T-cell (primary cell): ENCODE data around the gene DNM3. TPM values are rescaled to one million over a fixed set of nuclear protein-coding genes. Genes with fewer than 3 reads are reported as not detected.
A peak's percentile ranks its signal among the peaks of the same experiment; 100 is the strongest.

Experiments
- ATAC-seq, 4 experiments: fragments of 200-7000 bp in 3 of 4; fragments of 150-1000 bp in 1 of 4; cut with Tn5 transposase; replicated peaks in 1 of 4; 1 replicate in 3 of 4; 2 replicates in 1 of 4; pipeline ENCODE4 v1.10.0; 2021; ENCODE audit warnings: moderate library complexity in 3 of 4, mild to moderate bottlenecking in 2 of 4, moderate number of reproducible peaks in 1 of 4
- CTCF ChIA-PET, 2 donors: fragments of 300-600 bp; sonication (Branson Sonifier 250); formaldehyde crosslinking; loops; one replicate each; lab custom pipeline; 2022; ENCODE audit warnings: antibody characterized with exemption in 2 of 2; lab: Charles Lee
- POLR2A ChIA-PET, 2 donors: fragments of 300-600 bp; sonication (Branson Sonifier 250); formaldehyde crosslinking; loops; one replicate each; lab custom pipeline; 2022; ENCODE audit warnings: antibody characterized with exemption in 2 of 2; lab: Charles Lee
- DNase-seq, 35 experiments: peaks; one replicate each; pipeline versions ENCODE4 v3.0.0 to v3.0.0-alpha.2; 2013 to 2023
- H3K27ac ChIP-seq: one replicate; pipeline ENCODE4 v1.5.1; 2013; ENCODE audit warnings: low read length
- H3K27me3 ChIP-seq, 2 experiments: replicated peaks in 1 of 2; 1 replicate in 1 of 2; 2 replicates in 1 of 2; pipeline versions ENCODE4 v1.6.1 to v1.7.0; 2013; ENCODE audit warnings: low read length in 1 of 2, mixed read lengths in 1 of 2; ENCODE audit not compliant: control insufficient read depth in 2 of 2, insufficient read depth in 2 of 2; ENCODE audit errors: extremely low read depth in 1 of 2
- H3K36me3 ChIP-seq, 2 donors: 1 replicate in 1 of 2; 2 replicates in 1 of 2; pipeline versions ENCODE4 v1.6.1 to v1.7.0; 2013; ENCODE audit warnings: low read length in 1 of 2; ENCODE audit not compliant: control insufficient read depth in 2 of 2, insufficient read depth in 1 of 2; ENCODE audit errors: extremely low read depth in 1 of 2
- H3K4me1 ChIP-seq, 2 experiments: 1 replicate in 1 of 2; 2 replicates in 1 of 2; pipeline versions ENCODE4 v1.6.1 to v1.7.0; 2013; ENCODE audit warnings: low read length in 2 of 2, mixed read lengths in 1 of 2; ENCODE audit not compliant: insufficient read depth in 2 of 2, control insufficient read depth in 1 of 2; ENCODE audit errors: extremely low read depth in 1 of 2
- H3K4me3 ChIP-seq, 2 donors: 1 replicate in 1 of 2; 2 replicates in 1 of 2; pipeline versions ENCODE4 v1.5.1 to v1.7.0; 2013; ENCODE audit warnings: mild to moderate bottlenecking in 2 of 2, low read length in 1 of 2, moderate library complexity in 1 of 2; ENCODE audit not compliant: control insufficient read depth in 1 of 2; ENCODE audit errors: extremely low read depth in 1 of 2
- H3K9me3 ChIP-seq: 2 replicates; pipeline ENCODE4 v1.7.0; 2013
- H3K27ac Mint-ChIP-seq, 2 donors: one replicate each; pipeline ENCODE4 v1.8.0; 2020 to 2021; ENCODE audit warnings: mild to moderate bottlenecking in 2 of 2, mixed read lengths in 2 of 2
- H3K27me3 Mint-ChIP-seq, 2 donors: one replicate each; pipeline ENCODE4 v1.8.0; 2021 to 2022; ENCODE audit warnings: mixed read lengths in 2 of 2
- H3K36me3 Mint-ChIP-seq: one replicate; pipeline ENCODE4 v1.8.0; 2021; ENCODE audit warnings: mixed read lengths
- H3K4me1 Mint-ChIP-seq, 3 donors: one replicate each; pipeline ENCODE4 v1.8.0; 2020 to 2022; ENCODE audit warnings: mixed read lengths in 3 of 3, mild to moderate bottlenecking in 1 of 3
- H3K4me3 Mint-ChIP-seq, 3 donors: one replicate each; pipeline ENCODE4 v1.8.0; 2020 to 2022; ENCODE audit warnings: mild to moderate bottlenecking in 3 of 3, mixed read lengths in 3 of 3, moderate library complexity in 3 of 3
- H3K9me3 Mint-ChIP-seq, 3 donors: one replicate each; pipeline ENCODE4 v1.8.0; 2020 to 2022; ENCODE audit warnings: mixed read lengths in 3 of 3
- WGBS: methylation state at CpG from one replicate; pipeline ENCODE4 v1.1.5; 2013; ENCODE audit warnings: missing lambda C conversion rate; ENCODE audit not compliant: insufficient coverage; 5-methylcytosine and 5-hydroxymethylcytosine counted together
- total RNA-seq, 35 experiments: library from RNA in 6 of 35; stranded (reverse) in 6 of 35; fragments of 120-200 nt in 1 of 35; gene quantifications; one replicate each; pipeline versions ENCODE4 v1.2.1 to v1.2.4 and lab custom pipeline; 2013 to 2026

Gene DNM3
- total RNA-seq, 5 donors from 2014 or later (not counting 1 experiment from before 2014, with no cell fraction given) = 2.0 to 2.8 (median 2.4) TPM

GRCh38 chr1:172112576-172112975 is 271.3 kb downstream of the DNM3 start:
- no peaks in the 10 kb centered on the region for H3K36me3 Mint-ChIP-seq
- no peaks in the 10 kb centered on the region for H3K27me3 ChIP-seq
- no peak overlapping the region for H3K27ac ChIP-seq
- no peaks in the 10 kb centered on the region for H3K9me3 Mint-ChIP-seq
- CTCF ChIA-PET = no interaction called here
- H3K36me3 ChIP-seq = no peaks in the 10 kb centered on the region
- no peak overlapping the region for H3K27ac Mint-ChIP-seq
- WGBS = no CpG with 5 or more reads among the region's 1 CpG
- no peak overlapping the region for H3K4me3 ChIP-seq
- H3K4me3 Mint-ChIP-seq = no peak overlapping the region
- DNase-seq = no peak
- no peaks in the 10 kb centered on the region for H3K9me3 ChIP-seq
- peaks cover 5 to 9% of the 10 kb centered on the region in 2 experiments for H3K4me1 ChIP-seq
- POLR2A ChIA-PET = interaction anchor here in 1 of 2 donors (0.6 kb wide), 1 partner anchor 286 kb away, joined by 3 read pairs; no protein-coding TSS in a partner anchor
- ATAC-seq = no peak
- H3K27me3 Mint-ChIP-seq = peaks cover 0 to 6% of the 10 kb centered on the region in 2 donors
- peaks cover 5 to 15% (median 10%) of the 10 kb centered on the region in 3 donors for H3K4me1 Mint-ChIP-seq

GRCh38 chr1:172117800-172118199 is 276.5 kb downstream of the DNM3 start:
- no peaks in the 10 kb centered on the region for H3K27me3 Mint-ChIP-seq
- H3K27ac ChIP-seq = no peak overlapping the region

DNA sequence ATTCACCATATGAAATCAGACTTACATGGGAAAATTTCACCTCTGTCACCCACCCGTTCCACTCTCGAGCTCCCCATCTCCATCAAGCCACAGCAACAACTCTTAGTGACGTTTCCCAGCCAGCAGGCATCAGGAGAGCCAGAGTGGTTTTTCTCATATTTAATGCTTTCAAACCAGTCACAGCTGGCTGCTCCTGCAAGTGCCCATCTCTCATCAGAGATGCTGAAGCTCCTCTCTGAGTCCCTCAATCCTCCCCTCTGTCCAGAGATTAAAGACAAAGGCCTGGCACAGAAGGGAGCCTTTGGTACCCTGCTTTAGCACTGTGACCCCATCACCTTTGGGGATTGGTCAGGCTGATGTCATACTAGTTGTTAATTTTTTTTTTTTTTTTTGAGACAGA is 277.3 kb downstream of the DNM3 start:
- ChIA-PET POLR2A (interaction anchor here (0.7 to 1.1 kb wide), 2 partner anchors 62 to 240 kb away, joined by 3 read pairs; no protein-coding TSS in a partner anchor), CTCF (interaction anchor here (0.5 to 0.7 kb wide), 5 partner anchors 17 to 933 kb away, joined by 3 to 4 read pairs (median 4); no protein-coding TSS in a partner anchor)
- peak overlapping the region in 1 of 2 donors; percentile 81 for H3K27ac Mint-ChIP-seq

More at GRCh38 chr1:172117800-172118199, 276.5 kb downstream of the DNM3 start:
- peak overlapping the region in 1 of 2 donors; percentile 17 for H3K4me3 ChIP-seq
- peak in 31 of 35 experiments; percentile 1 to 60 (median 14) for DNase-seq
- H3K36me3 ChIP-seq = no peaks in the 10 kb centered on the region
- Mint-ChIP-seq H3K9me3 (no peaks in the 10 kb centered on the region), H3K27ac (peak overlapping the region; percentile 77 to 81), H3K4me1 (peaks cover 23 to 40% (median 25%) of the 10 kb centered on the region in 3 donors), H3K36me3 (no peaks in the 10 kb centered on the region), H3K4me3 (peak overlapping the region in 1 of 3 donors; percentile 46)
- H3K9me3 ChIP-seq = no peaks in the 10 kb centered on the region
- CTCF ChIA-PET = interaction anchor here (0.7 to 1.6 kb wide), 2 partner anchors 9 to 1834 kb away, joined by 3 to 10 read pairs; no protein-coding TSS in a partner anchor
- H3K4me1 ChIP-seq = peaks cover 11 to 14% of the 10 kb centered on the region in 2 experiments
- no peaks in the 10 kb centered on the region for H3K27me3 ChIP-seq
- peak; percentile 90 to 100 (median 96) for ATAC-seq
- WGBS = no CpG with 5 or more reads among the region's 1 CpG
- POLR2A ChIA-PET = interaction anchor here in 1 of 2 donors (1.1 kb wide), 1 partner anchor 63 kb away, joined by 3 read pairs; no protein-coding TSS in a partner anchor

GRCh38 chr1:172119184-172119583 is 277.9 kb downstream of the DNM3 start:
- ATAC-seq = no peak
- Histone ChIP-seq H3K4me3 (no peak overlapping the region), H3K36me3 (no peaks in the 10 kb centered on the region), H3K9me3 (no peaks in the 10 kb centered on the region), H3K27me3 (no peaks in the 10 kb centered on the region), H3K4me1 (peaks cover 11 to 14% of the 10 kb centered on the region in 2 experiments), H3K27ac (no peak overlapping the region)
- Mint-ChIP-seq H3K4me1 (peaks cover 23 to 40% (median 25%) of the 10 kb centered on the region in 3 donors), H3K4me3 (no peak overlapping the region), H3K27ac (no peak overlapping the region), H3K27me3 (no peaks in the 10 kb centered on the region), H3K9me3 (no peaks in the 10 kb centered on the region), H3K36me3 (no peaks in the 10 kb centered on the region)
- WGBS = 98% methylated on average over 7 of the region's 10 CpGs
- no peak for DNase-seq
- POLR2A ChIA-PET = no interaction called here
- CTCF ChIA-PET = interaction anchor here in 1 of 2 donors (0.5 to 0.6 kb wide), 2 partner anchors 18 to 162 kb away, joined by 3 to 4 read pairs; no protein-coding TSS in a partner anchor

More for the DNA sequence above, 277.3 kb downstream of the DNM3 start:
- H3K4me3 Mint-ChIP-seq = no peak overlapping the region
- Histone ChIP-seq H3K9me3 (no peaks in the 10 kb centered on the region), H3K4me1 (peaks cover 11 to 14% of the 10 kb centered on the region in 2 experiments), H3K4me3 (no peak overlapping the region), H3K27me3 (no peaks in the 10 kb centered on the region), H3K27ac (no peak overlapping the region), H3K36me3 (no peaks in the 10 kb centered on the region)
- no peaks in the 10 kb centered on the region for H3K27me3 Mint-ChIP-seq
- no peaks in the 10 kb centered on the region for H3K9me3 Mint-ChIP-seq
- DNase-seq = no peak
- 79% methylated on average over 3 of the region's 3 CpGs for WGBS
- peaks cover 23 to 40% (median 25%) of the 10 kb centered on the region in 3 donors for H3K4me1 Mint-ChIP-seq
- no peaks in the 10 kb centered on the region for H3K36me3 Mint-ChIP-seq
- ATAC-seq = no peak

DNA sequence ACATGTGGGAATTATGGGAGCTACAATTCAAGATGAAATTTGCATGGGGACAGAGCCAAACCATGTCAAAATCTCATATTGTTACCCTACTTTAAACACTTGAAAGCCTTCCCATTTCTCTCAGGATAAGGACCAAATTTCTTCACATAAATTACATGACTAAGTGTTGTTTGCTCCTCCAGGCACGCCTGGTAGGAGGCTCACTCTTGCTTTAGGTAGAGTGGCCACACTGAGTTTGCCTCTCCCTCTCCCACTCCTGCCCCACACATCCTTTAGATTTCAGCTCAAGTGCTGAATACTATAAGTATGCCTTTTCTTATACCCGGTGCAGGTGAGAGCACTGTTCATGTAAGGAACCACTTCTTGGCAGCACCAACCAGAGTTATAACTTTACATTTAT is 279.1 kb downstream of the DNM3 start:
- ChIA-PET POLR2A (no interaction called here), CTCF (interaction anchor here in 1 of 2 donors (1.1 kb wide), 1 partner anchor 10 kb away, joined by 4 read pairs; no protein-coding TSS in a partner anchor)
- H3K36me3 ChIP-seq = no peaks in the 10 kb centered on the region
- H3K4me3 ChIP-seq = no peak overlapping the region
- no CpG with 5 or more reads among the region's 2 CpGs for WGBS
- H3K9me3 ChIP-seq = no peaks in the 10 kb centered on the region
- H3K27ac ChIP-seq = no peak overlapping the region
- no peak for DNase-seq
- Mint-ChIP-seq H3K27me3 (no peaks in the 10 kb centered on the region), H3K4me1 (peaks cover 23 to 40% (median 25%) of the 10 kb centered on the region in 3 donors), H3K36me3 (no peaks in the 10 kb centered on the region), H3K27ac (peak overlapping the region in 1 of 2 donors; percentile 60), H3K4me3 (no peak overlapping the region), H3K9me3 (no peaks in the 10 kb centered on the region)
- ATAC-seq = no peak
- H3K4me1 ChIP-seq = peaks cover 11 to 14% of the 10 kb centered on the region in 2 experiments
- H3K27me3 ChIP-seq = no peaks in the 10 kb centered on the region

GRCh38 chr1:172121081-172121717 is 279.9 kb downstream of the DNM3 start:
- Mint-ChIP-seq H3K4me1 (peaks cover 23 to 38% (median 25%) of the 10 kb centered on the region in 3 donors), H3K4me3 (no peak overlapping the region), H3K9me3 (no peaks in the 10 kb centered on the region), H3K27ac (peak overlapping the region in 1 of 2 donors; percentile 24), H3K36me3 (no peaks in the 10 kb centered on the region), H3K27me3 (no peaks in the 10 kb centered on the region)
- ChIA-PET POLR2A (interaction anchor here in 1 of 2 donors (0.6 kb wide), 2 partner anchors 86 to 111 kb away, joined by 3 read pairs; no protein-coding TSS in a partner anchor), CTCF (interaction anchor here in 1 of 2 donors (1.1 kb wide), 1 partner anchor 10 kb away, joined by 4 read pairs; no protein-coding TSS in a partner anchor)
- Histone ChIP-seq H3K4me1 (peaks cover 11 to 14% of the 10 kb centered on the region in 2 experiments), H3K27me3 (no peaks in the 10 kb centered on the region), H3K9me3 (no peaks in the 10 kb centered on the region), H3K36me3 (no peaks in the 10 kb centered on the region), H3K4me3 (no peak overlapping the region), H3K27ac (no peak overlapping the region)
- WGBS = 93% methylated on average over 4 of the region's 4 CpGs
- DNase-seq = no peak
- ATAC-seq = no peak
